ENCODE data around the gene CD164L2. TPM values are rescaled to one million over a fixed set of nuclear protein-coding genes. Genes with fewer than 3 reads are reported as not detected.

The CD164L2 gene
- total RNA-seq, 1 donor from 2014 or later = not detected

- H3K36me3 ChIP-seq = no peaks in the 10 kb centered on the region
- H3K27ac ChIP-seq (replicated peaks) = peak overlapping the region; percentile 66
- H3K9me3 ChIP-seq (replicated peaks) = no peaks in the 10 kb centered on the region
- peaks cover 77% of the 10 kb centered on the region for H3K4me1 ChIP-seq
- DNase-seq = peak; percentile 75
- H3K27me3 ChIP-seq (ENCODE audit: low read depth) = no peaks in the 10 kb centered on the region
- no peak overlapping the region for H3K4me3 ChIP-seq
- TF ChIP-seq CTCF (IDR thresholded peaks at IDR 0.05; ENCODE audit: borderline replicate concordance) = peak; percentile 97
- intact Hi-C loops (cut with micrococcal nuclease) = no loop called here
These were observed 12.5 kb upstream of the CD164L2 start for GRCh38 chr1:27395441-27396195.

DNA sequence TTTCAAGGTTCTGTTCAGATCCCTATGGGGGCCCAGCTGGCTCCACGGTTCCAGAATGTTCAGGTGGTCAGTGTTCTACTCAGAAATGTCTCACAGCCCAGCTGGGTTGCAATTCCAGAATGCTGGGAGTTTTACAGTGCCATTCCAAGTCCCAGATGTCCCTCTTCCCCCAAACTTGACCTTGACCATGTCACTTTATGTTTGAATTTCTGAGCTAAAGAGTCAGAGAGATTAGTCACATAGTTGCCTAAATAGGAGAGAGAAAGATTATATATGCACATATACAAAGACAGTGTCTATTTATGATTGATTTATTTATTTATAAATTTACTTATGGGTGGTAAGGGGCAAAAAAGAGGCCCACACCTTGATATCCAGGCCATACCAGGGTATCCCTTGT is 11.8 kb upstream of the CD164L2 start:
- intact Hi-C loops (cut with micrococcal nuclease) = loop anchor here (5.0 kb wide), 1 partner anchor 93 kb away; no protein-coding TSS in a partner anchor
- no peak overlapping the region for H3K4me3 ChIP-seq
- H3K36me3 ChIP-seq = no peaks in the 10 kb centered on the region
- peaks cover 70% of the 10 kb centered on the region for H3K4me1 ChIP-seq
- TF ChIP-seq CTCF (IDR thresholded peaks at IDR 0.05; ENCODE audit: borderline replicate concordance) = no peak
- H3K27ac ChIP-seq (replicated peaks) = peak overlapping the region; percentile 66
- no peak for DNase-seq
- no peaks in the 10 kb centered on the region for H3K9me3 ChIP-seq (replicated peaks)
- no peaks in the 10 kb centered on the region for H3K27me3 ChIP-seq (ENCODE audit: low read depth)

- Histone ChIP-seq H3K9me3 (replicated peaks) (no peaks in the 10 kb centered on the region), H3K27me3 (ENCODE audit: low read depth) (no peaks in the 10 kb centered on the region), H3K4me3 (no peak overlapping the region), H3K4me1 (peaks cover 63% of the 10 kb centered on the region), H3K27ac (replicated peaks) (no peak overlapping the region), H3K36me3 (no peaks in the 10 kb centered on the region)
- no peak for DNase-seq
- intact Hi-C loops (cut with micrococcal nuclease) = loop anchor here (5.0 kb wide), 1 partner anchor 92 kb away; no protein-coding TSS in a partner anchor
- TF ChIP-seq CTCF (IDR thresholded peaks at IDR 0.05; ENCODE audit: borderline replicate concordance) = no peak
These were observed 11.1 kb upstream of the CD164L2 start for GRCh38 chr1:27394282-27394658.

DNA sequence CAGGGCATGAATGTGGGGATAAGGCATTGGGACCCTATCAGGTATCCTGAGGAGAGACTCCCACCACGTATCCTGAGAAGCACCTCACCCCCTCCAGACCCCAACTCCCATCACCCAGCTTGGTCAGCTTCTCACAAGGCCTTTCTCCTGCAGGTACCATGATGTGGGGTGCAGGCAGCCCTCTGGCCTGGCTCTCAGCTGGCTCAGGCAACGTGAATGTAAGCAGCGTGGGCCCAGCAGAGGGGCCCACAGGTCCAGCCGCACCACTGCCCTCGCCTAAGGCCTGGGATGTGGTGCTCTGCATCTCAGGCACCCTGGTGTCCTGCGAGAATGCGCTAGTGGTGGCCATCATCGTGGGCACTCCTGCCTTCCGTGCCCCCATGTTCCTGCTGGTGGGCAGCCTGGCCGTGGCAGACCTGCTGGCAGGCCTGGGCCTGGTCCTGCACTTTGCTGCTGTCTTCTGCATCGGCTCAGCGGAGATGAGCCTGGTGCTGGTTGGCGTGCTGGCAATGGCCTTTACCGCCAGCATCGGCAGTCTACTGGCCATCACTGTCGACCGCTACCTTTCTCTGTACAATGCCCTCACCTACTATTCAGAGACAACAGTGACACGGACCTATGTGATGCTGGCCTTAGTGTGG is 10.6 kb upstream of the CD164L2 start:
- DNase-seq = no peak
- peaks cover 61% of the 10 kb centered on the region for H3K4me1 ChIP-seq
- H3K27me3 ChIP-seq (ENCODE audit: low read depth) = no peaks in the 10 kb centered on the region
- H3K27ac ChIP-seq (replicated peaks) = no peak overlapping the region
- intact Hi-C loops (cut with micrococcal nuclease) = loop anchor here (5.0 kb wide), 1 partner anchor 91 kb away; no protein-coding TSS in a partner anchor
- H3K36me3 ChIP-seq = no peaks in the 10 kb centered on the region
- H3K4me3 ChIP-seq = no peak overlapping the region
- H3K9me3 ChIP-seq (replicated peaks) = no peaks in the 10 kb centered on the region
- no peak for TF ChIP-seq CTCF (IDR thresholded peaks at IDR 0.05; ENCODE audit: borderline replicate concordance)

DNA sequence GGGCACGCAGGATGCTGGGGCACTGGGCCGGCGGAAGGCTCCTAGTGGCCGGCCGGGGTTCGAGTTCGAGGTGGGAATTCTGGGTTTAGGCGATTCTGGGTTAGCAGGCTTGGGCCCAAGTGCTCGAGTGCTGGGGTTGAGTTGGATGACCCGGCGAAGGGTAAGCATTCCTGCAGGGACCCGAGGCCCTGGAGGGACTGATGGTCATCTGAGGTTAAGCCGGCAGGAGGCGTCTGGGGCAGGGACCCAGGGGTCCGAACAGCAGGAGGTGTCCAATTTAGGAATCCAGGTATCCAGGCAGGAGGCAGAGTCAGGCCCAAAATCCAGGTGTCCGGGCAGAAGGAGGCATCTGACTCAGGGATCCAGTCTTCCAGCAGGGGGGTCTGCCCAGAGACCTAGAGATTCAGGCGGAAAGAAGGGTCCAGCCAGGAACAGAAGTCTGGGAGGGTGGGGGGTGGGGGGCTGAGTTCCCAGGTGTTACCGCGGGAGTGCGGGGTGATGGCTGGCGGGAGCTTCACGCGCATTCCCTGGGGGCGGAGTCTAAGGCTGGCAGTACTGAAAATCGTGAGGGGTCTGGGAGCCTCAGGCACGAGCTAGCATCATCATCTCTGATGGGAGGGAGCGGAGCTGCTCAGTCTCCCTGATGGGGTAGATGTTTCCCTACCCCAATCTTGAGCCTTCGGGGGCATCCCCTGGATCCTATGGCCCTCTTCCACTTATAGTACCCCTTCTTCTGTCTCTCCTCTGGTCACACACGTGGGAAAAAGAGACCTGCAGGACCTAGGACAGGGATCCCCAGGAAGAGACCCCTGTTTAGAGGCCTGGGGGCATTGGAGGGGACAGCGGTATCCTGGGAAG is 9.9 kb upstream of the CD164L2 start:
- Histone ChIP-seq H3K4me1 (peaks cover 59% of the 10 kb centered on the region), H3K4me3 (peak overlapping the region; percentile 64), H3K27me3 (ENCODE audit: low read depth) (no peaks in the 10 kb centered on the region), H3K36me3 (no peaks in the 10 kb centered on the region), H3K9me3 (replicated peaks) (no peaks in the 10 kb centered on the region), H3K27ac (replicated peaks) (peak overlapping the region; percentile 68)
- no peak for TF ChIP-seq CTCF (IDR thresholded peaks at IDR 0.05; ENCODE audit: borderline replicate concordance)
- no peak for DNase-seq
- intact Hi-C loops (cut with micrococcal nuclease) = loop anchor here (5.0 kb wide), 1 partner anchor 91 kb away; no protein-coding TSS in a partner anchor
